ENCODE data around the gene CCDC136.

The CCDC136 gene

GRCh38 chr7:128805225-128805624 lies 13.5 kb downstream of the CCDC136 start:
- no peak for DNase-seq (ENCODE audit: low spot score)

GRCh38 chr7:128807191-128807590 lies 15.4 kb downstream of the CCDC136 start:
- DNase-seq (ENCODE audit: low spot score): no peak

GRCh38 chr7:128809363-128809762 lies 17.6 kb downstream of the CCDC136 start:
- DNase-seq (ENCODE audit: low spot score): no peak

- no peak for DNase-seq (ENCODE audit: low spot score)
Observed at GRCh38 chr7:128810473-128810872, 18.7 kb downstream of the CCDC136 start.

DNA sequence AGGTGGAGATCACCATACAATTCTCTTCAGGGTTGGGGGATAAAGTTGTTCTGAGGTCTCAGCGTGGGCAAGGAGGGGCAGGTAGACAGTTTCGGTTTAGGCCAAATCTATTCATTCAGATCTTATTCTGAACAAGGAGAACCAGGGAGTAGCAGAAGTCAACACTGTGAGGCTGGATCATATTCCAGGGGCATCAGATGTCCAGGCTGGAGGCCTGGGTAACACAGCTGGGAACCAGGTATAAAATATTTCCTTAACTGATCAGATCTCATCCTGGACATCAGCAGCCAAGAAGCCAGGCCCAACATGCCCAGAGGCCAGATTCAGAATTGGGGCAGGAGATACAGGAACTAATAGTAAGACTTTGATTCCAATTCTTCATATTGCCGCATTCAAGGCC lies 19.2 kb downstream of the CCDC136 start:
- DNase-seq (ENCODE audit: low spot score): no peak

- DNase-seq (ENCODE audit: low spot score): no peak
Observed at GRCh38 chr7:128811631-128812430, 20.1 kb downstream of the CCDC136 start.

- no peak for DNase-seq (ENCODE audit: low spot score)
Observed at GRCh38 chr7:128812514-128813168, 20.9 kb downstream of the CCDC136 start.

- no peak for DNase-seq (ENCODE audit: low spot score)
Observed at GRCh38 chr7:128814499-128814898, 22.7 kb downstream of the CCDC136 start.

DNA sequence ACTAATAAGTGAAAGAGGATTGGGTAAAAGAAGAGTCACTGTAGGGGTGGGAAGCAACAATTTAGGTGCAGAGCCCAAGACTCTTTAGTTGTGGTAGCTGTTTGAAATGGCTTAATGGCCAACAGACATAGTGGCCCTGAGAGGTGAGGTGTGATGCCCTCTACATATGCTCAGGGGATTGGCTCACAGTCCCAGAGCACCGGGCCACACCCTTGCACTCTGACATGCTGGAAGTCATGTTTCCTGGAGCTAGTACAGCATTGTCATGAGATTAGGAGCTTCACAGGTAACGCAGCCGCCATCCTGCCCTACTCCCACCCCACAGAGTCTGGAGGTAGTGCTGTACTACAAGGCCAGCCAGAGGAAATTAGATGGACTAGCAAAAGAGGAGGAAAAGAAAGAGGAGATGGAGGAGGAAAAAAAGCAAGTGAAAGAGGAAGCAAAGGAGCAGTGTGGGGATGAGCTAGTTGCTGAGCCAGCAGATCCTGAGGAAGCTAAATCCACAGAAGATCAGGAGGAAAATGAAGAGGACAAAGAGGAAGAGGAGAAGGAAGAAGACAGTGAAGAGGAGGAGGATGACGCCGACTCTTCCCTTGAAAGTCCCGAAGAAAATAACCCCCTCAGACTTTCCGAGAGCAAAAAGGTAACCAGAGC lies 23.6 kb downstream of the CCDC136 start:
- no peak for DNase-seq (ENCODE audit: low spot score)

DNA sequence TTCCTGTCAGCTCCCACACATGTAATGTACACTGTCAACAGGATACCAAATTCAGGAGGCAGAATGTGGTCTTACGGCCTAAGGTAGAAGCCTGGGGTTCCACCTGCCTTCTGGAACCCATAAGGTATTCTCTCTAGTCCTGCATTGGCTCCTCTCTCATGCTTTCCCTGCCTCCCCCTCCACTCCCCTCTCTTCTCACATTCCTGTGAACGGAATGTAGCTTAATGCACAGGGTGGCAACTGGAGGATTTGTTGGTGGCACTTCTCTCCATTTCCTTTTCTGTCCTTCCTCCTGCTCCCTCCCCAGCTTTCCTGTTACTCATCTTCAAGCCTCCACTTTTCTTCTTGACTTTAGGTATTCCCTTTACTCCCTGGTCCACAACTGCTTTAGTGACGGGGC lies 26.9 kb downstream of the CCDC136 start:
- DNase-seq (ENCODE audit: low spot score): no peak

- no peak for DNase-seq (ENCODE audit: low spot score)
Observed at GRCh38 chr7:128821724-128822123, 30.0 kb downstream of the CCDC136 start.

DNA sequence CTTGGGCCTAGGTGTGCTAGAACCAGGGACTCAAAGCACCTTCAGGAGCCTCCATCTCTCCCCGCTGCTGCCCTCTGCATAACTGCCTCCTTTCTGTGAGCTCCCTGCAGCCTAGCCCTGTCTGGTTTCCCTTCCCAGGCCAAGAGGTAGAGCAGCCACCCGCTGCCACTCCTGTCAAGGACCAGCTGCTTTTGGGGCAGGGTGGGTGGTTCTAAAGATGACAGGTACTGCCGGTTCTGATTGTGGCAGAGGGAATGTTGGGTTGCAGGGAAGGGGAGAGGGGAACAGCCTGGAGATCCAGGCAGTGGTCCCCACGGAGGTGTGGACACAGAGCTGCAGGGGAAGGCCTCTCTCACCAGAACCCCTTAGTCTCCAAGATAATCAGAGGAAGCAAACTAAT lies 34.7 kb downstream of the CCDC136 start:
- no peak for DNase-seq (ENCODE audit: low spot score)

- no peak for DNase-seq (ENCODE audit: low spot score)
Observed at GRCh38 chr7:128826916-128827247, 35.1 kb downstream of the CCDC136 start.

- no peak for DNase-seq (ENCODE audit: low spot score)
Observed at GRCh38 chr7:128827248-128827958, 35.6 kb downstream of the CCDC136 start.

GRCh38 chr7:128827971-128828711 lies 36.4 kb downstream of the CCDC136 start:
- no peak for DNase-seq (ENCODE audit: low spot score)

DNA sequence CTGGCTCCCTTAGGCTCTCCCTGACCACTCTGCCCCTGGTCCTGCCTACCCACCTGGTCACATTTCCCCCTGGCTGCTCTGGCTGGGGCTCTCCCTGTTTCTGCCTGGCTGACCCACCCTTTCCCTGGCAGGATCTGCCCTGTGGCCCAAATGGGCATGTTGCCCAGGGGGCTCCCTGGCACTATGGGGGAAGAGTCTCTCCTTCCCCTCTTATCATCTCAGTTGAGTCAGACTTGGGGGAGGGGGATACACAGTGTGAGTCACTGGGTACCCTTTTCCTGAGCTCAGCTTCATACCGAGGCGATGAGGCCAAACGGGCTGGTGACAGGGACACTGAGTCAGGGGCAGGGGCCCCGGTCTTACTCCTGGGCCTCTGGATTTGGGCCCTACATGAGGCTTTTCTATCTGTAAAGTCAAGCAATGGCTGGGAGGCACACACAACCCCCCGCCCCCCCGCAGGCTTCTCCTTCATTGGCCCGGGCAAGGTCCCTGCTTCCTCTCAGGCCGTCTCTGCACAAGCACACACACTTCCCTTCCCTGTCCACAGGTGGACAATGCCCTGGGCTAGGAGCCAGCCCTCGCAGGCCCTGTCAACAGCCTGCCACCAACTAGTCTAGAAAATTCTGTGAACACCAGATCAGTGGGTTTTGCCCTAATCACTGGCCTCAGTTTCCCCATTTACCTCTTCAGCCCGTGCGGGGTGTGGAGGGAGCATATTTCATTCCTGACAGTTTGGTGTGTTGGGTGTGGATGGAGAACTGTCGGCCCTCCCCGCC lies 37.8 kb downstream of the CCDC136 start:
- no peak for DNase-seq (ENCODE audit: low spot score)

DNA sequence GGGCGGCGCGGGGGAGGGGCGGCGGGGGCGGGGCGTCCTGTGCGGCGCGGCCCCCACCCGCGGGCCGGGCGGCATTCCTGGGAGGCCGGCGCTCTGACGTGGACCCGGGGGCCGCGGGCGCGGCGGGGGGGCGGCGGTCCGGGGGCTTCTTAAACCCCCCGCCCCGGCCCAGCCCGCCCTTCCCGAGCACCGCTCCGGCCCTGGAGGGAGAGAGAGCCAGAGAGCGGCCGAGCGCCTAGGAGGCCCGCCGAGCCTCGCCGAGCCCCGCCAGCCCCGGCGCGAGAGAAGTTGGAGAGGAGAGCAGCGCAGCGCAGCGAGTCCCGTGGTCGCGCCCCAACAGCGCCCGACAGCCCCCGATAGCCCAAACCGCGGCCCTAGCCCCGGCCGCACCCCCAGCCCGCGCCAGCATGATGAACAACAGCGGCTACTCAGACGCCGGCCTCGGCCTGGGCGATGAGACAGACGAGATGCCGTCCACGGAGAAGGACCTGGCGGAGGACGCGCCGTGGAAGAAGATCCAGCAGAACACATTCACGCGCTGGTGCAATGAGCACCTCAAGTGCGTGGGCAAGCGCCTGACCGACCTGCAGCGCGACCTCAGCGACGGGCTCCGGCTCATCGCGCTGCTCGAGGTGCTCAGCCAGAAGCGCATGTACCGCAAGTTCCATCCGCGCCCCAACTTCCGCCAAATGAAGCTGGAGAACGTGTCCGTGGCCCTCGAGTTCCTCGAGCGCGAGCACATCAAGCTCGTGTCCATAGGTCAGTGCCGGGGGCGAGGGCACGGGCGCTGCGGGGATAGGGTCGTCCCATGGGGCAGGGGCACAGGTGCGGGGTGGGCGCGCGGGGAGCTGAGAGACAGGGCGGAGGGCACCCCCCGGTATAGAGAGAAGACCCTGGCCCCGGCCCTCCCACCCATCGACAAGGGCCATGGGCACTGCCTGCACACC lies 38.7 kb downstream of the CCDC136 start, which contains the start of gene FLNC:
Gene FLNC (plus strand): TSS at position 176 of the 947 bp plus-strand sequence. CDS start 232 bp downstream, at position 408.
- DNase-seq (ENCODE audit: low spot score): no peak

DNA sequence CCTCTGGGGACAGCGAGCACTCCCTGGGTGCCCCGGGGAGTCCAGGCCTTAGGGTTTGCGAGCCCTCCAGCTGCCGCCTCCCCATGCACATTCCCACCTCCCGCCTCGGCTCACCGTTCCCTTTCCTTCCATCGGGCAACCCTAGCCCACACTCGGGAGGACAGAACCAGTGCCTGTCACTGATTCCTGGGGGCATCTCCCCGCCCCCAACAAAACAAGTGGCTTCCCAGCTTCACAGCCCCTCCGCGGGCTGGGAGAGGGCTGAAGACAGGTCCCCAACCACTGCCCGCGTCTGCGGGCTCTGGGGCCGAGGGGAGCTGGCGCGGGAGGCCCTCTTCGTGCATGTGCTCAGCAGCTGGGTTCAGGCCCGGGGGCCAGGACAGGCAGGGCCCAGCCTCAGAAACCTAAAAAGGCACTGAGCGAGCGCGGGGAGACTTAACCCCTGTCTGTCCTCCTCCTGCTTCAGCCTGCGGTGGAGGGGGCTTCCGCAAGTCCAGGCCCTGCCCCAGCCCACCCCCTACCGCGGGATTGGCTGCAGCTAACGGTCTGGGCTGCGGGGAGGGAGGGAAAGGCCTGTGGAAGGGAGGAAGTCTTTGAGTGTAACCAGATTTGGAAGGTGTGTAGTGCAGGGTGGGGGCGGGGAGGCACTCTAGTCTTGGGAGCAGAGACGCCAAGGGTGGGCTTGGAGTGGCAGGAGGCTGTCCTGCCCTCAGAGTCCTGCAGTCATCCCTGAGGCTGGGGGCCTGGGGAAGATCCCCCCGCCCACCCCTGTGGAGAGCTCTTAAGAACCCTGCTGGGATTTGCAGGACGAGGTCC lies 39.6 kb downstream of the CCDC136 start:
- DNase-seq (ENCODE audit: low spot score): no peak

Measured in activated CD4-positive, alpha-beta T cell treated with anti-CD3 and anti-CD28 coated beads, Interleukin-2, Interleukin-4, amounts not matched to agents 100 ng/mL and 50 ng/mL, durations not matched to agents 16 hours and 8 hours (primary cell).